Karpas-422 (cell line): Measurements from ENCODE around the gene EPHA6. TPM values are rescaled to one million over a fixed set of nuclear protein-coding genes. Genes with fewer than 3 reads are reported as not detected.

Experiments
- DNase-seq: peaks from one replicate; pipeline ENCODE4 v3.0.0-alpha.2; 2015
- H2AFZ ChIP-seq: fragments of 200-600 bp; sonication (generic); 2 replicates; pipeline ENCODE4 v1.6.1; 2014; ENCODE audit warnings: antibody characterized with exemption, low read length, mixed read lengths
- H3K27ac ChIP-seq: fragments of 200-600 bp; sonication (generic); 2 replicates; pipeline ENCODE4 v1.5.1; 2014; ENCODE audit warnings: mild to moderate bottlenecking, low read length, moderate library complexity
- H3K27me3 ChIP-seq: fragments of 200-600 bp; sonication (generic); 2 replicates; pipeline ENCODE4 v1.6.1; 2014; ENCODE audit warnings: low read length, mixed read lengths
- H3K36me3 ChIP-seq: fragments of 200-600 bp; sonication (generic); 2 replicates; pipeline ENCODE4 v1.6.1; 2014; ENCODE audit warnings: low read length, mixed read lengths; ENCODE audit not compliant: insufficient read depth
- H3K4me1 ChIP-seq: fragments of 200-600 bp; sonication (generic); 2 replicates; pipeline ENCODE4 v1.6.1; 2014; ENCODE audit warnings: mild to moderate bottlenecking, low read length, mixed read lengths
- H3K4me2 ChIP-seq: fragments of 200-600 bp; sonication (generic); 2 replicates; pipeline ENCODE4 v1.6.1; 2014; ENCODE audit warnings: low read length, low read depth, mild to moderate bottlenecking; ENCODE audit not compliant: poor library complexity, severe bottlenecking
- H3K4me3 ChIP-seq: fragments of 200-600 bp; sonication (generic); 2 replicates; pipeline ENCODE4 v1.5.1; 2014; ENCODE audit warnings: mild to moderate bottlenecking, antibody characterized with exemption, low read length, mixed read lengths
- H3K79me2 ChIP-seq: fragments of 200-600 bp; sonication (generic); 2 replicates; pipeline ENCODE4 v1.6.1; 2014; ENCODE audit warnings: mild to moderate bottlenecking, low read length, mixed read lengths
- H3K9ac ChIP-seq: fragments of 200-600 bp; sonication (generic); 2 replicates; pipeline ENCODE4 v1.6.0; 2014; ENCODE audit warnings: low read length
- H3K9me2 ChIP-seq: fragments of 200-600 bp; sonication (generic), shearing (Covaris generic); replicated peaks from 2 replicates; pipeline ENCODE4 v1.6.0; 2014; ENCODE audit warnings: mild to moderate bottlenecking, low read length, moderate library complexity; ENCODE audit not compliant: insufficient read depth
- H3K9me3 ChIP-seq: fragments of 300-700, 200-600 bp; sonication (generic); 2 replicates; pipeline ENCODE4 v1.6.1; 2014; ENCODE audit warnings: low read length, mixed read lengths
- H4K20me1 ChIP-seq: fragments of 200-600 bp; sonication (generic); 2 replicates; pipeline ENCODE4 v1.6.1; 2014; ENCODE audit warnings: mild to moderate bottlenecking, antibody characterized with exemption, low read length, low read depth; ENCODE audit not compliant: insufficient read depth
- total RNA-seq: library from RNA; depleted of rRNA; stranded (reverse); fragments of >200 nt; shearing (Covaris generic); gene quantifications from 2 replicates; pipeline ENCODE4 v1.2.3, GENCODE V29; 2014; ENCODE audit warnings: low replicate concordance; rRNA removed

Gene EPHA6
- total RNA-seq = not detected in 2 replicates

DNA sequence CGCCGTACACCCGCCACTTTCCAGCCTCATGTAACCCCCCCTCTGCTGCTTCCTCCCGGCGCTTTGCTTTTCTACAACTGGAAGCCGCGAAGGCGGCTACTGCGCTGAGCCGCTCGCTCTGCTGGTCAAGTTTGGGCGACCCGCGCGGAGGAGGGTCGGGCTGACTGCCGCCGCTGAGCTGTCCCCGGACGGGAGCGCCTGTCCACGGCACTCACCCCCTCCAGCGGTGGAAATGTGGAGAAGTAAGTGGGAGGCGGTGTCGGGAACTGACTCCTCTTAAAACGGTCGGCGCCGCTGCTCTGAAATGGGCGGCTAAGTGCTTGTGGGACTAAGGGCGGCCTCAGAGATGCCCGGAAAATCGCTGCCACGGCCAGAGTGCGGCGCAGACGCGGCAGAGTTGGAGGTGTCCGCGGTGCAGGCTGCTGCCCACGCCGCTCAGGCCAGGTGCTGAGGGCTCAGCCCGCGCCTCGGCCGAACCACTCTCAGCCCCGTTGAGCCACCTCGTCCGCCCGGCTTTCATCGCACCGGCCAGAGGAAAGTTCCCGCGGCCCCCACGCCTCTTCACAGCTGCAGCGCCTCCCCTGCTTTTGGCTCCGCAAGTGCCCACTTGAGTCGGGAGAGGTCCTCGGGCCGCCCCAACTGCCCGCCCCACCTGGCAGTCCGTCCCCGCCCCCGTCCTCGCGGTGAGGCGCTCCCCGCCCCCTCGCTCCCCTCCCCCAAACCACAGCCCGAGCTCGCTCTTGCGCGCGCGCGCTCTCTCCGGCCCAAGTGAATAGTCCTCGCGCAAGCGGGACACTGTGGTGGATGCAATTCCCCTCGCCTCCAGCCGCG is at the start of gene EPHA6:
TSS of gene EPHA6 (plus strand) at position 775 of the 831 bp plus-strand sequence.
- Histone ChIP-seq H3K27me3 (no peaks in the 10 kb centered on the region), H4K20me1 (no peaks in the 10 kb centered on the region), H3K9me3 (peaks cover 3% of the 10 kb centered on the region), H3K4me1 (no peaks in the 10 kb centered on the region), H3K79me2 (no peaks in the 10 kb centered on the region), H2AFZ (no peak within 1 kb of the TSS), H3K4me3 (no peak within 1 kb of the TSS), H3K27ac (no peak within 1 kb of the TSS), H3K36me3 (no peaks in the 10 kb centered on the region), H3K9me2 (no peaks in the 10 kb centered on the region), H3K4me2 (no peak within 1 kb of the TSS), H3K9ac (no peak within 1 kb of the TSS)
- DNase-seq = no peak

DNA sequence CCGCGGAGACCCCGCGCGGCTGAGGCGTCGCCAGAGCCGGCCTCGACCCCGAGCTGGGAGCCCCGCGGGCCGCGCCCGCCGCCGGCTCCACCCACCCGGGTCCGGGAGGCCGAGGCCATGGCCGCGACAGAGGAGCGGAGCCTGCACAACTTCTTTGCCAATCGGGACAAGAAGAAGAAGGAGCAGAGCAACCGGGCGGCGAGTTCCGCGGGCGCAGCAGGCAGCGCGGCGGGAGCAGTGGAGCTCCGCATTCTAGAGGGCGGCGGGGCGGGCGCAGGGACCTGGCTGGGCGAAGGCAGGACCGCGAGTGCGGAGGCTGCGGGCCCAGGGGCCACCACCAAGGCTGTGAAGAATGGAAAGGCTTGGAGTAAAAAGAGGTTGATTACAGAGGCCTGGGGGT is 37.6 kb upstream of the EPHA6 start:
- H3K27ac ChIP-seq = no peak overlapping the region
- no peaks in the 10 kb centered on the region for H4K20me1 ChIP-seq
- DNase-seq = no peak
- H3K79me2 ChIP-seq = no peaks in the 10 kb centered on the region
- no peaks in the 10 kb centered on the region for H3K9me2 ChIP-seq
- no peak overlapping the region for H2AFZ ChIP-seq
- no peak overlapping the region for H3K4me2 ChIP-seq
- H3K36me3 ChIP-seq = no peaks in the 10 kb centered on the region
- no peak overlapping the region for H3K4me3 ChIP-seq
- no peaks in the 10 kb centered on the region for H3K27me3 ChIP-seq
- no peak overlapping the region for H3K9ac ChIP-seq
- H3K9me3 ChIP-seq = no peaks in the 10 kb centered on the region; the same call in 1 of the 2 replicates
- no peaks in the 10 kb centered on the region for H3K4me1 ChIP-seq

DNA sequence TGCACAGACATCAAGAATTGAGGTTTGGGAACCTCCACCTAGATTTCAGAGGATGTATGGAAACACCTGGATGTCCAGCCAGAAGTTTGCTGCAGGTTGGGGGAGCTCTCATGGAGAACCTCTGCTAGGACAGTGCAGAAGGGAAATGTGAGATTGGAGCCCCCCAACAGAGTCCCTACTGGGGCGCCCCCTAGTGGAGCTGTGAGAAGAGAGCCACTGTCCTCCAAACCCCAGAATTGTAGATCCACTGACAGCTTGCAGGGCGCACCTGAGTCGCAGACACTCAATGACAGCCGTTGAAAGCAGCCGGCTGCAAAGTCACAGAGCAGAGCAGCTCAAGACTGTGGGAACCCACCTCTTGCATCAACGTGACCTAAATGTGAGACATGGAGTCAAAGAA is 34.6 kb upstream of the EPHA6 start:
- no peaks in the 10 kb centered on the region for H3K4me1 ChIP-seq
- H2AFZ ChIP-seq = no peak overlapping the region
- H3K9me3 ChIP-seq = peaks cover 4% of the 10 kb centered on the region; the same call in 1 of the 2 replicates
- DNase-seq = no peak
- no peak overlapping the region for H3K4me3 ChIP-seq
- H3K4me2 ChIP-seq = no peak overlapping the region
- no peaks in the 10 kb centered on the region for H3K36me3 ChIP-seq
- no peaks in the 10 kb centered on the region for H3K79me2 ChIP-seq
- no peak overlapping the region for H3K27ac ChIP-seq
- H4K20me1 ChIP-seq = no peaks in the 10 kb centered on the region
- H3K9me2 ChIP-seq = no peaks in the 10 kb centered on the region
- no peak overlapping the region for H3K9ac ChIP-seq
- H3K27me3 ChIP-seq = no peaks in the 10 kb centered on the region

DNA sequence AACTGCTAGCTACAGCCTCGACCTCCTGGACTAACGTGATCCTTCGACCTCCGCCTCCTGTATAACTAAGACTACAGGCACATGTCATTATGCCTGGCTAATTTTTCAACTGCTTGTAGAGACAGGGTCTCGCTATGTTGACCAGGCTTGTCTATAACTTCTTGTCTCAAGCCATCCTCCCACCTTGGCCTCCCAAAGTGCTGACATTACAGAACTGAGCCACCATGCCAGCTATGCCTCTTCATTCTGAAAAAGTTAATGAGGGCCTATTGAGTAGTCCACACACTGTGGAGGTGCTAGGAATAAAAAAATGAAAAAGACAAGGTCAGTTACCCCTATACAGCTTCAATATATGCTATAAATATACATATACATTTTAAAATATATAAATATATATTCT is 18.3 kb upstream of the EPHA6 start:
- H3K4me2 ChIP-seq = no peak overlapping the region
- no peaks in the 10 kb centered on the region for H3K36me3 ChIP-seq

GRCh38 chr3:96803870-96804269 is 10.5 kb upstream of the EPHA6 start:
- H3K4me2 ChIP-seq = no peak overlapping the region
- H3K79me2 ChIP-seq = no peaks in the 10 kb centered on the region
- no peak for DNase-seq
- no peaks in the 10 kb centered on the region for H4K20me1 ChIP-seq
- H3K9me3 ChIP-seq = peaks cover 7% of the 10 kb centered on the region; the same call in 1 of the 2 replicates
- H3K4me1 ChIP-seq = no peaks in the 10 kb centered on the region
- H3K9ac ChIP-seq = no peak overlapping the region
- H3K9me2 ChIP-seq = no peaks in the 10 kb centered on the region
- no peak overlapping the region for H3K27ac ChIP-seq
- H3K27me3 ChIP-seq = no peaks in the 10 kb centered on the region
- H3K4me3 ChIP-seq = no peak overlapping the region
- no peaks in the 10 kb centered on the region for H3K36me3 ChIP-seq
- no peak overlapping the region for H2AFZ ChIP-seq

More for the DNA sequence above, 18.3 kb upstream of the EPHA6 start:
- Histone ChIP-seq H3K9me2 (no peaks in the 10 kb centered on the region), H3K9ac (no peak overlapping the region), H3K4me1 (no peaks in the 10 kb centered on the region), H3K9me3 (peaks cover 12% of the 10 kb centered on the region), H2AFZ (no peak overlapping the region), H3K79me2 (no peaks in the 10 kb centered on the region), H4K20me1 (no peaks in the 10 kb centered on the region), H3K27ac (no peak overlapping the region), H3K27me3 (no peaks in the 10 kb centered on the region), H3K4me3 (no peak overlapping the region)
- no peak for DNase-seq

DNA sequence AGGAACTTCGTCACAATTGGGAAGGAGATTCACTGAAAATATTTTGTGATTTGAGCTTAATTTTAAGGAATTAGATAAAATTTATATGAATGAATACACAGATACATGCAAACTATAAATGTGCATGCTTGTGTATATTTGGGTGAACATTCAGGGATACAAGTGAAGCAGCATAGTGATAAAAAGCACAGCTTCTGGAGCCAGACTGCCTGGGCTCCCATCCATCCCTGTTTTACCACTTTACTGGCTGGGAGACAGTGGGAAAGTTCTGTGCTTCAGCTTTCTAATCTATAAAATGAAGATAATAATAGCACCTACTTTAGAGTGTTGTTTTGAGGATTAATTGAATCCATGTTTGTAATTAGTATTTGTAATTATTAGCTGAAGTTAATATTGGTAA is 8.1 kb upstream of the EPHA6 start:
- Histone ChIP-seq H3K4me2 (no peak overlapping the region), H3K27ac (no peak overlapping the region), H3K9ac (no peak overlapping the region), H3K9me3 (peaks cover 7% of the 10 kb centered on the region; the same call in 1 of the 2 replicates), H3K4me3 (no peak overlapping the region), H3K4me1 (no peaks in the 10 kb centered on the region), H3K27me3 (no peaks in the 10 kb centered on the region), H3K79me2 (no peaks in the 10 kb centered on the region), H2AFZ (no peak overlapping the region), H4K20me1 (no peaks in the 10 kb centered on the region), H3K9me2 (no peaks in the 10 kb centered on the region), H3K36me3 (no peaks in the 10 kb centered on the region)
- DNase-seq = no peak

- Histone ChIP-seq H3K27me3 (no peaks in the 10 kb centered on the region), H3K9me3 (peaks cover 3% of the 10 kb centered on the region), H3K9ac (no peak overlapping the region), H4K20me1 (no peaks in the 10 kb centered on the region), H3K9me2 (no peaks in the 10 kb centered on the region), H3K79me2 (no peaks in the 10 kb centered on the region), H3K4me3 (no peak overlapping the region), H3K4me2 (no peak overlapping the region), H2AFZ (no peak overlapping the region), H3K27ac (no peak overlapping the region), H3K4me1 (no peaks in the 10 kb centered on the region), H3K36me3 (no peaks in the 10 kb centered on the region)
- DNase-seq = no peak
Measured at GRCh38 chr3:96813134-96813819, 1.1 kb upstream of the EPHA6 start.
